Measurements from ENCODE around the gene RAB3GAP2. TPM values are rescaled to one million over a fixed set of nuclear protein-coding genes. Genes with fewer than 3 reads are reported as not detected.

RAB3GAP2 gene
- total and polyA plus RNA-seq, 10 of the 15 experiments (the other 5 are each of a cell fraction or from before 2014, with no cell fraction given), result 11.9 to 51.1 (median 24.4) TPM

DNA sequence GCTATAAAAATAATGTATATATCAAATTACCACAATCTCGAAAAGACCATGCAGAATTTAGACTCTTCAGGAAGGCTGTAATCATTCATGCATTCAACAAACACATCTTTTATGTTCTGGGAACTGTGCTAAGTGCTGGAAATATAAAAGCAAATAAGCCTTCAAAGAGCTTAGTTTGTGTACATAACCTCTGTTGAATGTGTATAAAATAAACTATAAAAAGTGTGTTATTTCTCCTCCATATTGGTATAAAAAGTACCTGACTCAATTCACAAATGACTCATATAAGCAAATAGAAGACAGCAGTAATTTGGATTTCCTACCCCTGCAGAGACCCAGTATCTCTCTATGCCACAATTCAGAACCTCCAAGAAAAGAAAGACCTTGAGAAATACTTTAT is 36.8 kb downstream of the RAB3GAP2 start:
- no peaks in the 10 kb centered on the region for H3K4me1 ChIP-seq (ENCODE audit: control insufficient read depth, insufficient read depth, low read length)
- DNase-seq (ENCODE audit: low read depth, low spot score) (no peak), FAIRE-seq (no peak), ATAC-seq (no peak)
- peaks cover 26% of the 10 kb centered on the region for H3K79me2 ChIP-seq (ENCODE audit: control insufficient read depth, insufficient read depth, low read length)
- 0% methylated on average over 1 of the region's 1 CpG for WGBS (ENCODE audit: insufficient coverage, insufficient replicate concordance, low lambda C conversion rate, missing lambda C conversion rate)
- no peak overlapping the region for H3K27ac ChIP-seq (ENCODE audit: control insufficient read depth, insufficient read depth)
- in situ Hi-C loops (cut with MboI) (loop anchor here (25.0 kb wide), 1 partner anchor 1048 kb away; no protein-coding TSS in a partner anchor), intact Hi-C loops (cut with micrococcal nuclease; ENCODE audit: unreplicated experiment) (no loop called here)
- ChIA-PET SMC1A (ENCODE audit: uncharacterized antibody, unreplicated experiment) (interaction anchor here (0.7 to 4.5 kb wide), 10 partner anchors 8 to 244 kb away, joined by 3 to 24 read pairs (median 4); no protein-coding TSS in a partner anchor), RAD21 (ENCODE audit: unreplicated experiment) (interaction anchor here (1.1 to 1.5 kb wide), 2 partner anchors 10 to 35 kb away, joined by 3 to 4 read pairs; no protein-coding TSS in a partner anchor), CTCF (interaction anchor here (0.5 to 2.4 kb wide), 7 partner anchors 10 to 61 kb away, joined by 3 to 13 read pairs (median 5); partner anchors contain the start of gene RAB3GAP2), POLR2A (interaction anchor here (0.7 to 2.6 kb wide), 4 partner anchors 9 to 745 kb away, joined by 3 to 10 read pairs (median 3); no protein-coding TSS in a partner anchor)
- BruUV-seq (replicated peaks), result no TSS peak
- H4K20me1 ChIP-seq (ENCODE audit: control insufficient read depth, insufficient read depth), result no peaks in the 10 kb centered on the region
- no peaks in the 10 kb centered on the region for H3K27me3 ChIP-seq (replicated peaks in 1 of 2; ENCODE audit: control insufficient read depth in 2 of 2, insufficient read depth in 2 of 2, low read length in 1 of 2)
- H3K4me3 ChIP-seq, result no peak overlapping the region
- H3K36me3 ChIP-seq (ENCODE audit: control insufficient read depth in 2 of 2, insufficient read depth in 2 of 2, low read length in 1 of 2), result peaks cover 2 to 17% of the 10 kb centered on the region in 2 experiments
- H3K9me3 ChIP-seq (replicated peaks; ENCODE audit: control insufficient read depth, insufficient read depth, low read length), result peaks cover 3% of the 10 kb centered on the region; the same call in 2 of the 3 replicates
- H3K9ac ChIP-seq (ENCODE audit: control insufficient read depth, insufficient read depth, low read length), result no peak overlapping the region
- no peak overlapping the region for H3K4me2 ChIP-seq (ENCODE audit: control insufficient read depth, insufficient read depth)
- no peak overlapping the region for H2AFZ ChIP-seq (ENCODE audit: control insufficient read depth, low read depth, low read length)
- TF ChIP-seq RAD51 (IDR thresholded peaks at IDR 0.05) (no peak), ASH2L (IDR thresholded peaks at IDR 0.05; ENCODE audit: borderline replicate concordance, low read depth) (no peak), MEF2B (IDR thresholded peaks at IDR 0.05; ENCODE audit: partially characterized antibody, poor library complexity, severe bottlenecking) (no peak), SREBF2 (IDR thresholded peaks at IDR 0.05; ENCODE audit: low read length) (no peak), SMARCA5 (IDR thresholded peaks at IDR 0.05) (no peak), SIN3A (IDR thresholded peaks at IDR 0.05; ENCODE audit: low read depth, low read length) (no peak), NR2C2 (IDR thresholded peaks at IDR 0.05; ENCODE audit: borderline replicate concordance, control insufficient read depth, insufficient read length, low read depth) (no peak), ZNF384 (IDR thresholded peaks at IDR 0.05; ENCODE audit: borderline replicate concordance, low read depth, low read length) (no peak), POLR2AphosphoS2 (IDR thresholded peaks at IDR 0.05; ENCODE audit: low read depth, low read length) (no peak), ATF7 (IDR thresholded peaks at IDR 0.05; ENCODE audit: low read depth) (no peak), IRF4 (IDR thresholded peaks at IDR 0.05; ENCODE audit: low read depth, low read length) (no peak), EZH2 (IDR thresholded peaks at IDR 0.05; ENCODE audit: borderline replicate concordance, control insufficient read depth, low read depth, low read length) (no peak)
- TF ChIP-seq, protein P1, sequence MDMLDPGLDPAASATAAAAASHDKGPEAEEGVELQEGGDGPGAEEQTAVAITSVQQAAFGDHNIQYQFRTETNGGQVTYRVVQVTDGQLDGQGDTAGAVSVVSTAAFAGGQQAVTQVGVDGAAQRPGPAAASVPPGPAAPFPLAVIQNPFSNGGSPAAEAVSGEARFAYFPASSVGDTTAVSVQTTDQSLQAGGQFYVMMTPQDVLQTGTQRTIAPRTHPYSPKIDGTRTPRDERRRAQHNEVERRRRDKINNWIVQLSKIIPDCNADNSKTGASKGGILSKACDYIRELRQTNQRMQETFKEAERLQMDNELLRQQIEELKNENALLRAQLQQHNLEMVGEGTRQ (IDR thresholded peaks at IDR 0.05; ENCODE audit: borderline replicate concordance, low read depth, low read length), result no peak
- TF ChIP-seq, protein P2, sequence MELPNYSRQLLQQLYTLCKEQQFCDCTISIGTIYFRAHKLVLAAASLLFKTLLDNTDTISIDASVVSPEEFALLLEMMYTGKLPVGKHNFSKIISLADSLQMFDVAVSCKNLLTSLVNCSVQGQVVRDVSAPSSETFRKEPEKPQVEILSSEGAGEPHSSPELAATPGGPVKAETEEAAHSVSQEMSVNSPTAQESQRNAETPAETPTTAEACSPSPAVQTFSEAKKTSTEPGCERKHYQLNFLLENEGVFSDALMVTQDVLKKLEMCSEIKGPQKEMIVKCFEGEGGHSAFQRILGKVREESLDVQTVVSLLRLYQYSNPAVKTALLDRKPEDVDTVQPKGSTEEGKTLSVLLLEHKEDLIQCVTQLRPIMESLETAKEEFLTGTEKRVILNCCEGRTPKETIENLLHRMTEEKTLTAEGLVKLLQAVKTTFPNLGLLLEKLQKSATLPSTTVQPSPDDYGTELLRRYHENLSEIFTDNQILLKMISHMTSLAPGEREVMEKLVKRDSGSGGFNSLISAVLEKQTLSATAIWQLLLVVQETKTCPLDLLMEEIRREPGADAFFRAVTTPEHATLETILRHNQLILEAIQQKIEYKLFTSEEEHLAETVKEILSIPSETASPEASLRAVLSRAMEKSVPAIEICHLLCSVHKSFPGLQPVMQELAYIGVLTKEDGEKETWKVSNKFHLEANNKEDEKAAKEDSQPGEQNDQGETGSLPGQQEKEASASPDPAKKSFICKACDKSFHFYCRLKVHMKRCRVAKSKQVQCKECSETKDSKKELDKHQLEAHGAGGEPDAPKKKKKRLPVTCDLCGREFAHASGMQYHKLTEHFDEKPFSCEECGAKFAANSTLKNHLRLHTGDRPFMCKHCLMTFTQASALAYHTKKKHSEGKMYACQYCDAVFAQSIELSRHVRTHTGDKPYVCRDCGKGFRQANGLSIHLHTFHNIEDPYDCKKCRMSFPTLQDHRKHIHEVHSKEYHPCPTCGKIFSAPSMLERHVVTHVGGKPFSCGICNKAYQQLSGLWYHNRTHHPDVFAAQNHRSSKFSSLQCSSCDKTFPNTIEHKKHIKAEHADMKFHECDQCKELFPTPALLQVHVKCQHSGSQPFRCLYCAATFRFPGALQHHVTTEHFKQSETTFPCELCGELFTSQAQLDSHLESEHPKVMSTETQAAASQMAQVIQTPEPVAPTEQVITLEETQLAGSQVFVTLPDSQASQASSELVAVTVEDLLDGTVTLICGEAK (IDR thresholded peaks at IDR 0.05; ENCODE audit: borderline replicate concordance), result no peak
- TF ChIP-seq, protein P3, sequence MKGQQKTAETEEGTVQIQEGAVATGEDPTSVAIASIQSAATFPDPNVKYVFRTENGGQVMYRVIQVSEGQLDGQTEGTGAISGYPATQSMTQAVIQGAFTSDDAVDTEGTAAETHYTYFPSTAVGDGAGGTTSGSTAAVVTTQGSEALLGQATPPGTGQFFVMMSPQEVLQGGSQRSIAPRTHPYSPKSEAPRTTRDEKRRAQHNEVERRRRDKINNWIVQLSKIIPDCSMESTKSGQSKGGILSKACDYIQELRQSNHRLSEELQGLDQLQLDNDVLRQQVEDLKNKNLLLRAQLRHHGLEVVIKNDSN (IDR thresholded peaks at IDR 0.05; ENCODE audit: borderline replicate concordance, extremely low read length, insufficient read depth, low read depth, low read length), result no peak
